K562 (cell line): ENCODE data around the gene COL4A2. TPM values are rescaled to one million over a fixed set of nuclear protein-coding genes. Genes with fewer than 3 reads are reported as not detected.
A peak's percentile ranks its signal among the peaks of the same experiment; 100 is the strongest.

Experiments
- ATAC-seq: fragments of 200-7000 bp; cut with Tn5 transposase; 3 replicates; pipeline ENCODE4 v1.9.1; 2020; ENCODE audit warnings: moderate library complexity
- BruUV-seq: library from RNA; stranded (reverse); fragments of 400-500 nt; replicated peaks from 2 replicates; lab custom pipeline; 2021; lab: Mats Ljungman, UMichigan
- CTCF ChIA-PET: fragments of 300-600 bp; formaldehyde crosslinking; extraction: SDS; loops from one replicate; lab custom pipeline; 2021; ENCODE audit warnings: low intra/inter-chr PET ratio; lab: Yijun Ruan, JAX
- POLR2A ChIA-PET: fragments of 300-600, 350-650 bp; sonication (Branson Sonifier 250); formaldehyde crosslinking; extraction: SDS; loops from one replicate; lab custom pipeline; 2021; ENCODE audit warnings: antibody characterized with exemption, inconsistent platforms; lab: Yijun Ruan, JAX
- DNase-seq, 4 experiments: peaks; one replicate each; pipeline versions ENCODE4 v3.0.0 to v3.0.0-alpha.2; 2011 to 2018; ENCODE audit warnings: low spot score in 3 of 4, mixed read lengths in 3 of 4; ENCODE audit errors: extremely low read depth in 1 of 4
- FAIRE-seq: peaks from 2 replicates; lab custom pipeline; 2011; peaks lifted over from hg19 to GRCh38; lab: Jason Lieb, UNC
- H2AFZ ChIP-seq: 2 replicates; pipeline ENCODE4 v1.6.0; 2011; ENCODE audit warnings: low read depth, low read length, control low read depth, inconsistent platforms
- H3K27ac ChIP-seq: fragments of 200-600 bp; 3 replicates; pipeline ENCODE4 v1.8.0; 2011; ENCODE audit warnings: low read depth, mild to moderate bottlenecking, control low read depth, inconsistent platforms, low read length, moderate library complexity, mixed read lengths; ENCODE audit errors: extremely low read depth
- H3K27me3 ChIP-seq, 2 experiments: fragments of 300-600 bp in 1 of 2; 2 replicates in 1 of 2; 3 replicates in 1 of 2; pipeline versions ENCODE4 v1.6.0 to v1.8.0; 2011; ENCODE audit warnings: inconsistent platforms in 2 of 2, low read length in 2 of 2, mild to moderate bottlenecking in 1 of 2, mixed read lengths in 1 of 2, moderate library complexity in 1 of 2; ENCODE audit not compliant: control insufficient read depth in 2 of 2, insufficient read depth in 2 of 2
- H3K36me3 ChIP-seq: fragments of 300-600 bp; 3 replicates; pipeline ENCODE4 v1.8.0; 2011; ENCODE audit warnings: mild to moderate bottlenecking, low read length, inconsistent platforms; ENCODE audit not compliant: control insufficient read depth, insufficient read depth
- H3K4me1 ChIP-seq, 2 experiments: fragments of 200-600 bp in 1 of 2; replicated peaks in 1 of 2; 2 replicates in 1 of 2; 3 replicates in 1 of 2; pipeline versions ENCODE4 v1.5.1 to v1.8.0; 2011; ENCODE audit warnings: inconsistent platforms in 2 of 2, low read length in 2 of 2, mild to moderate bottlenecking in 1 of 2, mixed read lengths in 1 of 2, moderate library complexity in 1 of 2; ENCODE audit not compliant: control insufficient read depth in 2 of 2, insufficient read depth in 2 of 2
- H3K4me2 ChIP-seq: 2 replicates; pipeline ENCODE4 v1.6.1; 2011; ENCODE audit warnings: low read length, control low read depth, inconsistent platforms, mixed read lengths; ENCODE audit not compliant: insufficient read depth
- H3K4me3 ChIP-seq: fragments of 200-600 bp; sonication (generic), shearing (Covaris generic); 2 replicates; pipeline ENCODE4 v1.5.1; 2016; ENCODE audit warnings: control low read depth, inconsistent platforms
- H3K79me2 ChIP-seq: fragments of 200-600 bp; 3 replicates; pipeline ENCODE4 v1.8.0; 2011; ENCODE audit warnings: low read length, inconsistent platforms; ENCODE audit not compliant: control insufficient read depth, insufficient read depth
- H3K9ac ChIP-seq, 2 experiments: 2 replicates each; pipeline versions ENCODE4 v1.6.0 to v1.6.1; 2011; ENCODE audit warnings: low read depth in 2 of 2, low read length in 2 of 2, control low read depth in 1 of 2, inconsistent platforms in 1 of 2, mild to moderate bottlenecking in 1 of 2, mixed read lengths in 1 of 2; ENCODE audit not compliant: insufficient read depth in 1 of 2
- H3K9me1 ChIP-seq: one replicate; pipeline ENCODE4 v1.6.0; 2011; ENCODE audit warnings: inconsistent platforms, mild to moderate bottlenecking, low read length, moderate library complexity; ENCODE audit not compliant: control insufficient read depth, insufficient read depth
- H3K9me3 ChIP-seq: replicated peaks from 2 replicates; pipeline ENCODE4 v1.5.1; 2011; ENCODE audit warnings: low read depth, low read length, inconsistent platforms; ENCODE audit not compliant: control insufficient read depth, insufficient read depth
- H4K20me1 ChIP-seq: replicated peaks from 2 replicates; pipeline ENCODE4 v1.6.1; 2011; ENCODE audit warnings: low read length, inconsistent platforms, mixed read lengths; ENCODE audit not compliant: control insufficient read depth, insufficient read depth
- CBFA2T3 ChIP-seq: fragments of 450-650 bp; IDR thresholded peaks from 2 replicates; pipeline ENCODE4 v1.6.1; 2017
- CREM ChIP-seq: IDR thresholded peaks from 2 replicates; pipeline ENCODE4 v1.6.1; 2014; ENCODE audit warnings: antibody characterized with exemption, low read depth
- MEIS2 ChIP-seq: fragments of 450-650 bp; IDR thresholded peaks from 2 replicates; pipeline ENCODE4 v1.6.1; 2014; ENCODE audit warnings: mild to moderate bottlenecking; ENCODE audit not compliant: partially characterized antibody
- RERE ChIP-seq: sonication (generic); formaldehyde crosslinking; IDR thresholded peaks from 2 replicates; pipeline ENCODE4 v1.8.0; 2023; ENCODE audit warnings: missing genetic modification reagents, mild to moderate bottlenecking, borderline replicate concordance
- TCF7 ChIP-seq: sonication (generic); IDR thresholded peaks from 2 replicates; pipeline ENCODE4 v1.6.1; 2016; ENCODE audit warnings: antibody characterized with exemption, borderline replicate concordance
- TEAD4 ChIP-seq, 2 experiments: sonication (generic) in 1 of 2; formaldehyde crosslinking in 1 of 2; IDR thresholded peaks; 2 replicates each; pipeline versions ENCODE4 v1.6.1 to v1.8.0; 2012 to 2022; ENCODE audit warnings: borderline replicate concordance in 1 of 2, inconsistent platforms in 1 of 2, low read length in 1 of 2, mild to moderate bottlenecking in 1 of 2, missing genetic modification reagents in 1 of 2
- WGBS: fragments of 100-300 bp; shearing (Covaris generic); methylation state at CpG from one replicate; pipeline ENCODE4 v1.1.6; 2016; ENCODE audit warnings: low coverage, mixed read lengths; ENCODE audit not compliant: insufficient coverage; ENCODE audit errors: missing lambda C conversion rate; 5-methylcytosine and 5-hydroxymethylcytosine counted together
- in situ Hi-C: fragments of 300-500 bp; cut with MboI; formaldehyde crosslinking; loops from 4 replicates; pipeline ENCODE4 v1.15.0; 2018; ENCODE audit warnings: inconsistent platforms, mixed read lengths
- intact Hi-C: fragments of 100-400 bp; cut with micrococcal nuclease; formaldehyde crosslinking; loops from 2 replicates; pipeline ENCODE4 v1.14.2; 2022
- polyA plus RNA-seq, 8 experiments: library from polyadenylated mRNA; depleted of rRNA in 4 of 8; stranded (reverse) in 5 of 8; unstranded in 3 of 8; fragments of >200 nt; fragmentation: Nextera tagmentation in 2 of 8; fragmentation: Illumina TruSeq in 1 of 8; extraction: Ambion mirVana in 2 of 8; extraction: Trizol in 1 of 8; gene quantifications; 2 replicates each; pipeline versions ENCODE4 v1.2.1 to v1.2.3, GENCODE V29; 2011 to 2014; ENCODE audit warnings: inconsistent platforms in 1 of 8, missing spikeins in 1 of 8
- total RNA-seq, 7 experiments: library from RNA; depleted of rRNA in 6 of 7; stranded (reverse); fragments of >200 nt in 6 of 7; fragmentation: Illumina TruSeq in 2 of 7; extraction: Trizol in 2 of 7; gene quantifications; 2 replicates each; pipeline versions ENCODE4 v1.2.1 to v1.2.3, GENCODE V29; 2011 to 2021; ENCODE audit warnings: low replicate concordance in 1 of 7

The COL4A2 gene
- total and polyA plus RNA-seq, 9 of the 15 experiments (the other 6 are each of a cell fraction or from before 2014, with no cell fraction given) = 0.13 to 15.2 (median 8.1) TPM

- in situ Hi-C loops = no loop called here
- Histone ChIP-seq H3K4me2 (no peak overlapping the region), H3K4me1 (no peaks in the 10 kb centered on the region; a peak in 1 of 5 replicates), H3K27ac (no peak overlapping the region), H3K9ac (no peak overlapping the region), H3K79me2 (no peaks in the 10 kb centered on the region), H3K9me1 (no peaks in the 10 kb centered on the region), H3K27me3 (peaks cover 18 to 52% of the 10 kb centered on the region in 2 experiments), H3K36me3 (no peaks in the 10 kb centered on the region), H3K4me3 (no peak overlapping the region), H2AFZ (no peak overlapping the region), H3K9me3 (no peaks in the 10 kb centered on the region), H4K20me1 (no peaks in the 10 kb centered on the region)
- ATAC-seq (no peak), FAIRE-seq (no peak), DNase-seq (peak in 1 of 4 experiments; percentile 7)
- under 1% methylated on average over 11 of the region's 11 CpGs for WGBS
- BruUV-seq = no TSS peak
- TF ChIP-seq TCF7 = peak; percentile 92
- TF ChIP-seq MEIS2 = peak; percentile 10
- peak; percentile 75 for TF ChIP-seq TEAD4 (IDR thresholded peaks at IDR 0.05; ENCODE audit: low read length)
- TF ChIP-seq TEAD4 (CRISPR knock-in tag; IDR thresholded peaks at IDR 0.05; ENCODE audit: borderline replicate concordance) = no peak
- no peak for TF ChIP-seq CREM
- TF ChIP-seq CBFA2T3 = 0 out of 2 replicates have a peak, but pooled peaks have one; percentile 34
- no peak for TF ChIP-seq RERE (CRISPR knock-in tag)
- ChIA-PET POLR2A (no interaction called here), CTCF (no interaction called here)
- intact Hi-C loops = no loop called here
Observed at GRCh38 chr13:110421696-110422385, 114.8 kb downstream of the COL4A2 start.
